Neural progenitor cell (in vitro differentiated cells): ENCODE measurements around the gene DNAJC1.

Experiments used
- CTCF ChIP-seq: fragments of 200-600 bp; sonication (generic); IDR thresholded peaks from 2 replicates; pipeline ENCODE4 v1.5.1; 2017; ENCODE audit warnings: antibody characterized with exemption, mild to moderate bottlenecking
- EZH2 ChIP-seq: fragments of 200-600 bp; sonication (generic); IDR thresholded peaks from 2 replicates; pipeline ENCODE4 v1.6.1; 2017; ENCODE audit warnings: antibody characterized with exemption, mild to moderate bottlenecking, moderate library complexity

GRCh38 chr10:21808550-21808949, 195.0 kb downstream of the DNAJC1 start:
- TF ChIP-seq CTCF (no peak), EZH2 (no peak)
